H1 (cell line): ENCODE results near the gene ISG15. TPM values are rescaled to one million over a fixed set of nuclear protein-coding genes. Genes with fewer than 3 reads are reported as not detected.

ENCODE experiments used
- ATF3 ChIP-seq: IDR thresholded peaks from 2 replicates; pipeline ENCODE4 v1.6.1; 2011; ENCODE audit warnings: low read depth, mild to moderate bottlenecking, low read length; ENCODE audit not compliant: insufficient read depth
- E2F6 ChIP-seq: IDR thresholded peaks from 2 replicates; pipeline ENCODE4 v1.6.1; 2012; ENCODE audit warnings: inconsistent platforms
- EP300 ChIP-seq, 2 experiments: IDR thresholded peaks; 1 replicate in 1 of 2; 2 replicates in 1 of 2; pipeline ENCODE4 v1.6.1; 2011 to 2012; ENCODE audit warnings: low read depth in 2 of 2, low read length in 2 of 2, mild to moderate bottlenecking in 2 of 2, borderline replicate concordance in 1 of 2, inconsistent platforms in 1 of 2, moderate library complexity in 1 of 2
- RBBP5 ChIP-seq: IDR thresholded peaks from 2 replicates; pipeline ENCODE4 v1.7.1; 2012; ENCODE audit warnings: low read depth, mild to moderate bottlenecking, inconsistent platforms, low read length, moderate library complexity, borderline replicate concordance
- SP2 ChIP-seq: IDR thresholded peaks from 2 replicates; pipeline ENCODE4 v1.6.1; 2012; ENCODE audit warnings: mild to moderate bottlenecking, low read length, inconsistent platforms
- polyA plus RNA-seq, 7 experiments: library from polyadenylated mRNA; depleted of rRNA in 3 of 7; stranded (reverse) in 5 of 7; unstranded in 2 of 7; fragments of >200 nt in 5 of 7; fragments of 200-250 nt in 2 of 7; gene quantifications; 1 replicate in 5 of 7; 2 replicates in 1 of 7; 4 replicates in 1 of 7; pipeline versions ENCODE4 v1.2.1 to v1.2.3, GENCODE V29; 2011 to 2013; ENCODE audit warnings: missing spikeins in 2 of 7, mixed read lengths in 2 of 7
- total RNA-seq: library from RNA; stranded (reverse); fragmentation: NEBNext Ultra II Directional; extraction: Animal tissue kit (Norgen Biotek cat#: 25700); gene quantifications from 2 replicates; pipeline ENCODE4 v1.2.1, GENCODE V29; 2021
- TF ChIP-seq, protein P1 (sequence below): IDR thresholded peaks from 2 replicates; pipeline ENCODE4 v1.6.1; 2012; ENCODE audit warnings: inconsistent platforms

Gene ISG15
- total and polyA plus RNA-seq, 2 of the 8 experiments (the other 6 are each of a cell fraction or from before 2014, with no cell fraction given) = 29.3 to 121 TPM

DNA sequence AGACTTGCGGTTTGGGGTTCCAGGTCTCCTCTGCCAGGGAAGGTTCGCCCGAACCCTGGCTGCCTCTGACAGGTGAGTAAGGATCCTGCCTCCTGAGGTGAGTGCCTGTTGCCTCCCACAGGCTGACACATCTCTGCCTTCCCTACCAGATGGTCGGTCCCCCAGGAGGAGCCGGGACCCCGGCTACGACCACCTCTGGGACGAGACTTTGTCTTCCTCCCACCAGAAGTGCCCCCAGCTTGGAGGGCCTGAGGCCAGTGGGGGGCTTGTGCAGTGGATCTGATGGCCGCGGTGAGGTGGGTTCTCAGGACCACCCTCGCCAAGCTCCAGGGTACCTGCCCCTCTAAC, 39.0 kb upstream of the ISG15 start (continued):
- TF ChIP-seq EP300 (IDR thresholded peaks at IDR 0.05; ENCODE audit: borderline replicate concordance in 1 of 2, low read depth in 2 of 2, low read length in 2 of 2) (no peak), ATF3 (no peak), SP2 (no peak), RBBP5 (no peak), E2F6 (no peak)
- TF ChIP-seq, protein P1, sequence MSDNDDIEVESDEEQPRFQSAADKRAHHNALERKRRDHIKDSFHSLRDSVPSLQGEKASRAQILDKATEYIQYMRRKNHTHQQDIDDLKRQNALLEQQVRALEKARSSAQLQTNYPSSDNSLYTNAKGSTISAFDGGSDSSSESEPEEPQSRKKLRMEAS = no peak
